ENCODE data around the gene OR1J1.

The OR1J1 gene

GRCh38 chr9:122477826-122478225 lies at the start of gene OR1J1:
OR1J1 (minus strand) TSS chr9:122477926; CDS start chr9:122477926, 0 bp downstream.
- no peak for DNase-seq

GRCh38 chr9:122527193-122527592 lies 49.5 kb upstream of the OR1J1 start, which contains the start of gene OR1N1:
OR1N1 (minus strand) TSS chr9:122527293; CDS start chr9:122527293, 0 bp downstream.
- no peak for DNase-seq

- DNase-seq, result no peak
These were observed 48.9 kb upstream of the OR1J1 start for GRCh38 chr9:122526602-122527001.

- no peak for DNase-seq
These were observed 41.6 kb upstream of the OR1J1 start for GRCh38 chr9:122519376-122519775.

- no peak for DNase-seq
These were observed 41.1 kb upstream of the OR1J1 start, which contains the start of gene OR1J4 for GRCh38 chr9:122518841-122519240. OR1J4 (plus strand) TSS chr9:122519141; CDS start chr9:122519141, 0 bp downstream.

GRCh38 chr9:122518226-122518625 lies 40.5 kb upstream of the OR1J1 start:
- no peak for DNase-seq

- no peak for DNase-seq
These were observed 32.8 kb upstream of the OR1J1 start, which contains the start of gene OR1J2 for GRCh38 chr9:122510502-122510901. OR1J2 (plus strand) TSS chr9:122510802; CDS start chr9:122510802, 0 bp downstream.

GRCh38 chr9:122506964-122507363 lies 29.2 kb upstream of the OR1J1 start:
- no peak for DNase-seq

- DNase-seq, result peak; percentile 0
These were observed 21.2 kb upstream of the OR1J1 start for GRCh38 chr9:122498883-122499288.

- DNase-seq, result no peak
These were observed 1.3 kb upstream of the OR1J1 start for GRCh38 chr9:122479062-122479461.

- no peak for DNase-seq
These were observed 380 bp downstream of the OR1J1 start for GRCh38 chr9:122477346-122477745.

- DNase-seq, result no peak
These were observed 2.0 kb downstream of the OR1J1 start for GRCh38 chr9:122475717-122476116.

GRCh38 chr9:122474561-122474960 lies 3.2 kb downstream of the OR1J1 start:
- no peak for DNase-seq

GRCh38 chr9:122468735-122469134 lies 9.0 kb downstream of the OR1J1 start:
- DNase-seq, result no peak

- no peak for DNase-seq
These were observed 11.3 kb downstream of the OR1J1 start for GRCh38 chr9:122466456-122466855.

- DNase-seq, result peak; percentile 69
These were observed 12.8 kb downstream of the OR1J1 start for GRCh38 chr9:122464633-122465567.

- no peak for DNase-seq
These were observed 13.7 kb downstream of the OR1J1 start for GRCh38 chr9:122463828-122464632.

- no peak for DNase-seq
These were observed 19.9 kb downstream of the OR1J1 start for GRCh38 chr9:122457787-122458186.

- no peak for DNase-seq
These were observed 21.6 kb downstream of the OR1J1 start for GRCh38 chr9:122456123-122456522.

- DNase-seq, result no peak
These were observed 24.0 kb downstream of the OR1J1 start for GRCh38 chr9:122453677-122454135.

- no peak for DNase-seq
These were observed 30.8 kb downstream of the OR1J1 start for GRCh38 chr9:122446819-122447484.

GRCh38 chr9:122445155-122445749 lies 32.5 kb downstream of the OR1J1 start:
- DNase-seq, result no peak
